NT2/D1 (cell line): ENCODE data around the gene RNF186.

Experiments used
- DNase-seq: peaks from one replicate; pipeline ENCODE4 v3.0.0-alpha.2; 2011; ENCODE audit warnings: low read depth, low spot score
- H3K27me3 ChIP-seq: 2 replicates; pipeline ENCODE4 v1.6.0; 2011; ENCODE audit warnings: mild to moderate bottlenecking; ENCODE audit not compliant: insufficient read length, insufficient read depth
- H3K36me3 ChIP-seq: 2 replicates; pipeline ENCODE4 v1.6.1; 2011; ENCODE audit warnings: mild to moderate bottlenecking, low read length, mixed read lengths; ENCODE audit not compliant: insufficient read depth, insufficient read length
- H3K4me1 ChIP-seq: 2 replicates; pipeline ENCODE4 v1.5.1; 2011; ENCODE audit not compliant: insufficient read depth, insufficient read length
- H3K4me3 ChIP-seq: 2 replicates; pipeline ENCODE4 v1.5.1; 2011; ENCODE audit warnings: low read depth; ENCODE audit not compliant: insufficient read length
- H3K9ac ChIP-seq: 2 replicates; pipeline ENCODE4 v1.6.0; 2011; ENCODE audit warnings: low read depth; ENCODE audit not compliant: insufficient read length
- H3K9me3 ChIP-seq: 2 replicates; pipeline ENCODE4 v1.5.1; 2011; ENCODE audit warnings: mild to moderate bottlenecking, low read length; ENCODE audit not compliant: insufficient read depth
- SUZ12 ChIP-seq: IDR thresholded peaks from 2 replicates; pipeline ENCODE4 v1.6.1; 2011; ENCODE audit not compliant: insufficient read length, insufficient read depth; ENCODE audit errors: extremely low read depth
- YY1 ChIP-seq: IDR thresholded peaks from 2 replicates; pipeline ENCODE4 v1.6.1; 2011; ENCODE audit not compliant: insufficient read length, insufficient read depth
- ZNF274 ChIP-seq: IDR thresholded peaks from 2 replicates; pipeline ENCODE4 v1.6.1; 2011; ENCODE audit warnings: mild to moderate bottlenecking, low read depth, low read length

Gene RNF186

GRCh38 chr1:19844731-19845495 lies 29.8 kb upstream of the RNF186 start:
- no peak for DNase-seq
- H3K36me3 ChIP-seq: no peaks in the 10 kb centered on the region
- H3K4me3 ChIP-seq: no peak overlapping the region
- H3K9me3 ChIP-seq: no peaks in the 10 kb centered on the region
- H3K27me3 ChIP-seq: no peaks in the 10 kb centered on the region
- H3K4me1 ChIP-seq: no peaks in the 10 kb centered on the region
- TF ChIP-seq YY1 (no peak), ZNF274 (no peak), SUZ12 (no peak)
- no peak overlapping the region for H3K9ac ChIP-seq

- no peak overlapping the region for H3K4me3 ChIP-seq
- H3K36me3 ChIP-seq: no peaks in the 10 kb centered on the region
- no peak for DNase-seq
- TF ChIP-seq YY1 (no peak), SUZ12 (no peak), ZNF274 (no peak)
- H3K9ac ChIP-seq: no peak overlapping the region
- no peaks in the 10 kb centered on the region for H3K27me3 ChIP-seq
- no peaks in the 10 kb centered on the region for H3K9me3 ChIP-seq
- H3K4me1 ChIP-seq: no peaks in the 10 kb centered on the region
Measured at GRCh38 chr1:19840228-19840627, 25.1 kb upstream of the RNF186 start.

DNA sequence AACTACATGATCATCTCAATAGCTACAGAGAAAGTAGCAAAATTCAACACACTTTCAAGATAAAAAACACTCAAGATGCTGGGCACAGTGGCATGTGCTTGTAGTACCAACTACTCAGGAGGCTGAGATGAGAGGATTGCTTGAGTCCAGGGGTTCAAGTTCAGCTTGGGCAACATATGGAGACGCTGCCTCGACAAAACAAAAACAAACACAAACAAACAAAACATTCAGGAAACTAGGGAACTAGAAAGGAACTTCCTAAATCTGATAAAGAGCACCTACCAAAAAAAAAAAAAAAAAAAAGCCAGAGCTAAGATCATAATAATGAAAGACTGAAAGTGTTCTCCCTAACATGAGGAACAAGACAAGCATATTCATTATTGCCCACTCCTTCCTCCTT lies 22.8 kb upstream of the RNF186 start:
- no peak overlapping the region for H3K4me3 ChIP-seq
- no peaks in the 10 kb centered on the region for H3K4me1 ChIP-seq
- TF ChIP-seq SUZ12 (no peak), ZNF274 (no peak), YY1 (no peak)
- H3K27me3 ChIP-seq: no peaks in the 10 kb centered on the region
- H3K9ac ChIP-seq: no peak overlapping the region
- H3K9me3 ChIP-seq: no peaks in the 10 kb centered on the region
- DNase-seq: no peak
- no peaks in the 10 kb centered on the region for H3K36me3 ChIP-seq

DNA sequence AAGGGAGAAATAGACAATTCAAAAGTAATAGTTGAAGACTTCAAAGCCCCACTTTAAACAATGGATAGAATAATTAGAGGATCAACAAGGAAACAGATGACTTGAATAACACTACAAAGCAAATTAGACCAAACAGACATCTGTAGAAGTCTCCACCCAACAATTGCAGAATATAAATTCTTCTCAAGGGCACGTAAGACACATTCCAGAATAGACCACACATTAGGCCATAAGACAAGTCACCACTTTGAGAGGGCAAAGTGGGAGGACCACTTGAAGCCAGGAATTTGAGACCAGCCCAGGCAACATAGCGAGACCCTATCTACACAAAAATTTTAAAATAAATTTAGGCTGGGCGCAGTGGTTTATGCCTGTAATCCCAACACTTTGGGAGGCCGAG lies 20.5 kb upstream of the RNF186 start:
- Histone ChIP-seq H3K27me3 (no peaks in the 10 kb centered on the region), H3K9ac (no peak overlapping the region), H3K4me1 (no peaks in the 10 kb centered on the region), H3K36me3 (no peaks in the 10 kb centered on the region), H3K9me3 (no peaks in the 10 kb centered on the region), H3K4me3 (no peak overlapping the region)
- TF ChIP-seq YY1 (no peak), SUZ12 (no peak)
- no peak for DNase-seq

DNA sequence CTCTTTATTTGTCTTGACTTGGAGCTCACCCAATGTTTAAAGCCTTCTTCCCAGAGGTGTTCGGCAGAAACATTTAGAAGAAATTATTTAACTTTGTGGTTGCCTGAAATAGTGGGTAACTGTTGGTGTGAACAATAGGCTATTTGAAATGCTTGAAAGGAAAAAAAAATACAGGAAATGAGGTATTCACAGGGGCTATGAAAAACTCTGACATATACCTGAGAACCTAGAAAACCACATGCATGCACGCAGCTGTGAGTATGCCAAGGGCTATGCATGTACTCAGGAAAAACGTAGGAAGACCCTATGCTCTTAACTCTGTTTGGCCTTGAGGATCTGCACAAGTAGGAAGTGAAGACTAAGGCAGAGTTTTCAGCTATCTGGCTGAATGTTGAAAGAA lies 16.4 kb upstream of the RNF186 start:
- Histone ChIP-seq H3K36me3 (no peaks in the 10 kb centered on the region), H3K4me1 (no peaks in the 10 kb centered on the region), H3K4me3 (no peak overlapping the region), H3K9me3 (no peaks in the 10 kb centered on the region), H3K27me3 (no peaks in the 10 kb centered on the region), H3K9ac (no peak overlapping the region)
- TF ChIP-seq SUZ12 (no peak), YY1 (no peak), ZNF274 (no peak)
- DNase-seq: no peak

- no peak for TF ChIP-seq ZNF274
- no peak for TF ChIP-seq YY1
- TF ChIP-seq SUZ12: no peak
- H3K9me3 ChIP-seq: no peaks in the 10 kb centered on the region
- H3K27me3 ChIP-seq: no peaks in the 10 kb centered on the region
- no peak overlapping the region for H3K9ac ChIP-seq
- no peak overlapping the region for H3K4me3 ChIP-seq
- no peak for DNase-seq
- H3K4me1 ChIP-seq: no peaks in the 10 kb centered on the region
- no peaks in the 10 kb centered on the region for H3K36me3 ChIP-seq
Measured at GRCh38 chr1:19828546-19828945, 13.5 kb upstream of the RNF186 start.

DNA sequence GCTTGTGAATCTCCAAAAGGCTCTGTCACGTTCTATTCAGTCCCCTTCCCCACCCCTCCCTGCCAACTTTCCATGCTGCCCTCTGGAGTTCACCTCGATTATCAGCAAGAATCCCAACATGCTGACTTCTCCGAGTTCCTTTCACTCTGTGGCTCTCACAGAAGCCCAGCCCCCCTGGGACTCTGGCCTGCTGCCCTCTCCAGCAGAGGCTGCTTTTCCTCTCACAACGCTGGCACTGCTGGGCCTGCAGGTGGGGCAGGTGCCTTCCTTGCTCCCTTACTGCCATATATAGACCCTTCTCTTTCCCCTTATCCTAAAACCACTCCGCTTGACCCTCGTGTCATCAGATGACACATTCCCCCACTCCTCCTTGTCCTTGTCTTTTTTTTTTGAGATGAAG lies 10.2 kb upstream of the RNF186 start:
- no peak overlapping the region for H3K4me3 ChIP-seq
- no peak overlapping the region for H3K9ac ChIP-seq
- no peak for TF ChIP-seq SUZ12
- TF ChIP-seq ZNF274: no peak
- no peak for TF ChIP-seq YY1
- no peak for DNase-seq
- H3K9me3 ChIP-seq: no peaks in the 10 kb centered on the region
- no peaks in the 10 kb centered on the region for H3K4me1 ChIP-seq
- H3K27me3 ChIP-seq: no peaks in the 10 kb centered on the region
- no peaks in the 10 kb centered on the region for H3K36me3 ChIP-seq

GRCh38 chr1:19824541-19824940 lies 9.5 kb upstream of the RNF186 start:
- no peak overlapping the region for H3K4me3 ChIP-seq
- H3K9ac ChIP-seq: no peak overlapping the region
- no peaks in the 10 kb centered on the region for H3K27me3 ChIP-seq
- no peak for TF ChIP-seq ZNF274
- TF ChIP-seq SUZ12: no peak
- no peak for TF ChIP-seq YY1
- no peaks in the 10 kb centered on the region for H3K9me3 ChIP-seq
- peaks cover 2% of the 10 kb centered on the region for H3K4me1 ChIP-seq
- H3K36me3 ChIP-seq: no peaks in the 10 kb centered on the region
- no peak for DNase-seq
